Tibial nerve (tissue), 4 donors: ENCODE results near the gene ANKRD34C. TPM values are rescaled to one million over a fixed set of nuclear protein-coding genes. Genes with fewer than 3 reads are reported as not detected.
A peak's percentile ranks its signal among the peaks of the same experiment; 100 is the strongest.

ENCODE experiments used
- DNase-seq, 2 donors: peaks; one replicate each; pipeline ENCODE4 v3.0.0-alpha.2; 2019; ENCODE audit warnings: low spot score in 2 of 2
- H3K27ac ChIP-seq, 4 donors: fragments of 200-600 bp; sonication (generic) in 3 of 4; one replicate each; pipeline ENCODE4 v1.5.1; 2017 to 2019; ENCODE audit warnings: mild to moderate bottlenecking in 1 of 4
- H3K27me3 ChIP-seq, 2 donors: fragments of 200-600 bp; sonication (generic) in 1 of 2; one replicate each; pipeline versions ENCODE4 v1.5.1 to v1.6.0; 2017 to 2019
- H3K36me3 ChIP-seq, 3 donors: fragments of 200-600 bp; sonication (generic); one replicate each; pipeline ENCODE4 v1.5.1; 2018 to 2019
- H3K4me1 ChIP-seq, 4 donors: fragments of 200-600 bp; sonication (generic) in 3 of 4; one replicate each; pipeline ENCODE4 v1.5.1; 2017 to 2019
- H3K4me3 ChIP-seq, 4 donors: fragments of 200-600 bp; sonication (generic) in 3 of 4; one replicate each; pipeline ENCODE4 v1.5.1; 2017 to 2019; ENCODE audit warnings: mild to moderate bottlenecking in 1 of 4, moderate library complexity in 1 of 4
- H3K9me3 ChIP-seq, 4 donors: fragments of 200-600 bp; sonication (generic) in 3 of 4; one replicate each; pipeline ENCODE4 v1.5.1; 2017 to 2019
- EP300 ChIP-seq, 2 donors: sonication (generic); formaldehyde crosslinking; IDR thresholded peaks; one replicate each; pipeline ENCODE4 v1.6.1; 2017; ENCODE audit warnings: antibody characterized with exemption in 2 of 2, mild to moderate bottlenecking in 1 of 2
- POLR2A ChIP-seq, 2 donors: fragments of 450-650 bp; IDR thresholded peaks; one replicate each; pipeline ENCODE4 v1.6.1; 2017; ENCODE audit warnings: antibody characterized with exemption in 2 of 2, mild to moderate bottlenecking in 2 of 2, moderate library complexity in 2 of 2
- WGBS, 2 donors: methylation state at CpG; one replicate each; pipeline ENCODE4 v1.1.5; 2018; 5-methylcytosine and 5-hydroxymethylcytosine counted together
- total RNA-seq, 4 donors: library from RNA; depleted of rRNA; stranded (reverse); fragments of >200 nt; gene quantifications; one replicate each; pipeline ENCODE4 v1.1.0, GENCODE V29; 2016
- TF ChIP-seq, protein P1 (sequence below), 5 experiments: fragments of 200-600 bp in 3 of 5; fragments of 450-650 bp in 2 of 5; sonication (generic) in 3 of 5; IDR thresholded peaks; one replicate each; pipeline ENCODE4 v1.5.1; 2016 to 2019; ENCODE audit warnings: antibody characterized with exemption in 5 of 5, mild to moderate bottlenecking in 3 of 5, moderate library complexity in 2 of 5

Gene ANKRD34C
- total RNA-seq, 4 donors from 2014 or later = not detected

DNA sequence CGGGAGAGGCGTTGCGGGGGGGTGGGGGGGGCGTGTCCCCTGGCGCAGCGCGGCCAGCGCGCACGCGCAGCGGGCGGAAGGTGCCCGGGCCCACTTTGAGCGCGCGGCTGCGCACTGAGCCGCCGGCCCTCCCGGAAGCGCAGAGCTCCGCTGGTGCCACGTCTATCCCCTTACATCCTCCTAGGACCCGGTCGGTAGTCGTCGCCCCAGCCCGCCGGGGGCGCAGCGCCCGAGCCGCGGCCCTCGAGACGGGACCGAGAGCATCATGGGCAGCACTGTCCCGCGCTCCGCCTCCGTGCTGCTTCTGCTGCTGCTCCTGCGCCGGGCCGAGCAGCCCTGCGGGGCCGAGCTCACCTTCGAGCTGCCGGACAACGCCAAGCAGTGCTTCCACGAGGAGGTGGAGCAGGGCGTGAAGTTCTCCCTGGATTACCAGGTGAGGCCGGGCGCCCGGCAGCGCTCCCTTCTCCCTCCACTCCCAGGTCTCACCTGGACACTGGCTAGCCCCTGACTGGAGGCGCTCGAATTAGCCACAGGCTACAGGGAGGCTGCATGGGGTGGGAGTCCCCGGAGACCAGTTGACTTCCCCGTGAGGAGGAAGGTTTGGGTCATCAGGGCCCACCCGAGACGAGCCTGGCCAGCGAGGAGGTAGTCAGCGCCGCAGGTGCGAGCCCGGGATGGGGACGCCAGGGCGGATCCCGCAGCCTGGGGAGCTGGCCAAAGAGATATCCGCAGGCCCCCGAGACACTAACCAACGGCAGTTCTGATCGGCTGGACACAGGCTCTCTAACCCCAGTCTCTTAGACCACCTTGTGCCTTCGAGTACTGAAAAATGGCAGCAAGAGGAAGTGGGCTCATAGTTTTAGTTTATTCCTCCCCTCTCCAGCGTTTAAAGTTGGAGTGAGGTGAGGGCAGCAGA is 28.7 kb downstream of the ANKRD34C start, which contains the start of gene TMED3:
Gene TMED3 (plus strand): TSS at position 128 of the 916 bp plus-strand sequence. CDS start 138 bp downstream, at position 266.
- no peaks in the 10 kb centered on the region for H3K27me3 ChIP-seq
- no peak for TF ChIP-seq POLR2A (IDR thresholded peaks at IDR 0.05)
- TF ChIP-seq, protein P1, sequence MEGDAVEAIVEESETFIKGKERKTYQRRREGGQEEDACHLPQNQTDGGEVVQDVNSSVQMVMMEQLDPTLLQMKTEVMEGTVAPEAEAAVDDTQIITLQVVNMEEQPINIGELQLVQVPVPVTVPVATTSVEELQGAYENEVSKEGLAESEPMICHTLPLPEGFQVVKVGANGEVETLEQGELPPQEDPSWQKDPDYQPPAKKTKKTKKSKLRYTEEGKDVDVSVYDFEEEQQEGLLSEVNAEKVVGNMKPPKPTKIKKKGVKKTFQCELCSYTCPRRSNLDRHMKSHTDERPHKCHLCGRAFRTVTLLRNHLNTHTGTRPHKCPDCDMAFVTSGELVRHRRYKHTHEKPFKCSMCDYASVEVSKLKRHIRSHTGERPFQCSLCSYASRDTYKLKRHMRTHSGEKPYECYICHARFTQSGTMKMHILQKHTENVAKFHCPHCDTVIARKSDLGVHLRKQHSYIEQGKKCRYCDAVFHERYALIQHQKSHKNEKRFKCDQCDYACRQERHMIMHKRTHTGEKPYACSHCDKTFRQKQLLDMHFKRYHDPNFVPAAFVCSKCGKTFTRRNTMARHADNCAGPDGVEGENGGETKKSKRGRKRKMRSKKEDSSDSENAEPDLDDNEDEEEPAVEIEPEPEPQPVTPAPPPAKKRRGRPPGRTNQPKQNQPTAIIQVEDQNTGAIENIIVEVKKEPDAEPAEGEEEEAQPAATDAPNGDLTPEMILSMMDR (IDR thresholded peaks at IDR 0.05) = peak in 1 of 5 experiments; percentile 17
- H3K4me1 ChIP-seq = peaks cover 0 to 24% (median 7%) of the 10 kb centered on the region in 4 donors
- no peaks in the 10 kb centered on the region for H3K9me3 ChIP-seq
- peak within 1 kb of the TSS; percentile 60 to 68 (median 64) for H3K4me3 ChIP-seq
- DNase-seq = peak in 1 of 2 donors; percentile 6
- H3K27ac ChIP-seq = peak within 1 kb of the TSS in 1 of 4 donors; percentile 4
- 2 to 3% methylated on average over 9 to 64 of the region's 76 CpGs for WGBS, 2 donors
- H3K36me3 ChIP-seq = peaks cover 0 to 29% (median 0%) of the 10 kb centered on the region in 3 donors

DNA sequence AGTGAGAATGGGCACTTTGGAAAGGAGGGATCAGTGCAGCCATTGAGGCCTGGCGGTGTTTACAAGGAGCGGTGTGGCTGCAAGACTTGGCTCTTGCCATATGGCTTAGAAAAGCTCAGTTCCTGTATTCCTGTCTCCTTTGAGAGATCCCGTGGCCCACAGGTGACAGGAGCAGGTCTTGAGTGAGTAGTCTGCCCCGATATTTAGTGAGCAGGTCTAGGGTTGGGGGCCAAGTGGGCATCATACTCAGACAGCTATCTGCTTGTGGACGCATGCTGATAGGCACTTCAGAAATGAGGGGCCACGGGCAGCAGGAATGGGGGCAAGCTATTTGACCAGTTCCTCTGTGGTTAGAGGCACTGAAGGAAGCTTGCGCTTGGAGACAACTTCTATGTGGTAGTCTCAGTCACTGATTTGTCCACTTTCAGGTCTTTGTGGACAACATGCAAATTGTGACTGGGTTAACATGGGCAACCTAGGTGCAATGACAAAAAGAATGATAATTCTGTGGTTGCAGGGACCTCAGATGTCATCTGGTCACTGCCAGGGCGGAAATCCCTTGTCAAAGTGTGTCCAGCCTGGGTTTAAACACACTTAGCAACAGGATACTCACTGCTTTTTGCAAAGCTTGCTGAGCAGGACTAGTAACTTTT is 29.5 kb downstream of the ANKRD34C start:
- peak overlapping the region in 1 of 4 donors; percentile 4 for H3K27ac ChIP-seq
- H3K4me1 ChIP-seq = peaks cover 0 to 24% (median 7%) of the 10 kb centered on the region in 4 donors
- no peaks in the 10 kb centered on the region for H3K27me3 ChIP-seq
- peak overlapping the region; percentile 60 to 68 (median 64) for H3K4me3 ChIP-seq
- H3K9me3 ChIP-seq = no peaks in the 10 kb centered on the region
- no peak for DNase-seq
- H3K36me3 ChIP-seq = peaks cover 0 to 37% (median 0%) of the 10 kb centered on the region in 3 donors
- TF ChIP-seq POLR2A (IDR thresholded peaks at IDR 0.05) (no peak), EP300 (IDR thresholded peaks at IDR 0.05) (no peak)
- TF ChIP-seq, protein P1 (IDR thresholded peaks at IDR 0.05) = no peak
- 66 to 71% methylated on average over 8 of the region's 8 CpGs for WGBS, 2 donors

DNA sequence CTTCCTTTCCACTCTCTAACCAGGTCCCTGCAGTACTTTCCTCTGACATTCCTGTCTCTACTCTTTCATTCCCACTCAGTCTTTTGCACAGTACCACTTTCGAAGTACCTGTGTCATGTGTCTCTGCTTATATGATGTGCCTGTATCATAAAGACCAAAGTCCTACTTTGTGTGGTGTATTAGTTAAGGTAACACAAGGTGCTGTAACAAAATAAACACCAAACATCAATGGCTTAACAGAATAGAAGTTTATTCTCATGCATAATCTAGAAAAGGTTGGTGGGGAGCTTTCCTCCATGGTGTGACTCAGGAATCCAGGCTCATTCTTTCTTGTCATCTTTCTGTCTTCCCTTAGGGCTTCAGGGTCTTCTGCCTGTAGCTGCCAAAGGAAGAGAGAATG is 31.7 kb downstream of the ANKRD34C start:
- H3K27ac ChIP-seq = no peak overlapping the region
- DNase-seq = no peak
- WGBS, 2 donors = 92 to 97% methylated on average over 1 of the region's 1 CpG
- no peaks in the 10 kb centered on the region for H3K27me3 ChIP-seq
- TF ChIP-seq POLR2A (IDR thresholded peaks at IDR 0.05) (no peak), EP300 (IDR thresholded peaks at IDR 0.05) (no peak)
- TF ChIP-seq, protein P1 (IDR thresholded peaks at IDR 0.05) = no peak
- peaks cover 0 to 59% (median 0%) of the 10 kb centered on the region in 3 donors for H3K36me3 ChIP-seq
- peaks cover 0 to 24% (median 7%) of the 10 kb centered on the region in 4 donors for H3K4me1 ChIP-seq
- no peak overlapping the region for H3K4me3 ChIP-seq
- peaks cover 0 to 1% (median 0%) of the 10 kb centered on the region in 4 donors for H3K9me3 ChIP-seq

DNA sequence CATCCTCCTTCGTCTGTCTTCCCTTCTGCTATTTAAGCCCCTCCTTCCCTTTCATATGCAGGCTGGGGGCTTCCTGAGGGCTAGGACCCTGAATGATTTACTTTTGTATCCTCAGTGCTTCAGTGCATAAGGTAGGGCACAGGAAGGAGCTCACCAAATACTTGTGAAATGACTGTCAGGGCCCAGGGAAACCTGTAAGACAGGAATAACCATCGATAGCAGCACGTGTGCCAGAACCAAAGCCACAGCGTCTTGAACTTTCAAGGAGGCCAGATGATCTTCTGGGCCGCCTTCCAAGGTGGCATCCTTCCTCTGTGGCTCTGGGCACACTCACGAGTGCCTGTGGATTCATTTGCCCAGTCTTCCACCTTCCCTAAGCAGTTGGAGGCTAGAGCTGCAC is 32.3 kb downstream of the ANKRD34C start:
- Histone ChIP-seq H3K27me3 (no peaks in the 10 kb centered on the region), H3K36me3 (peaks cover 0 to 65% (median 0%) of the 10 kb centered on the region in 3 donors), H3K4me1 (peaks cover 0 to 24% (median 7%) of the 10 kb centered on the region in 4 donors), H3K9me3 (peaks cover 0 to 7% (median 0%) of the 10 kb centered on the region in 4 donors), H3K4me3 (no peak overlapping the region), H3K27ac (no peak overlapping the region)
- no peak for TF ChIP-seq POLR2A (IDR thresholded peaks at IDR 0.05)
- TF ChIP-seq EP300 (IDR thresholded peaks at IDR 0.05) = no peak
- TF ChIP-seq, protein P1 (IDR thresholded peaks at IDR 0.05) = no peak
- no peak for DNase-seq
- WGBS, 2 donors = 91 to 92% methylated on average over 6 of the region's 6 CpGs
